GM12892 (cell line): ENCODE measurements around the gene APBA2.
A peak's percentile ranks its signal among the peaks of the same experiment; 100 is the strongest.

Experiments used
- DNase-seq: peaks from one replicate; pipeline ENCODE4 v3.0.0; 2011; ENCODE audit not compliant: insufficient read length
- FAIRE-seq: peaks from 2 replicates; lab custom pipeline; 2011; peaks lifted over from hg19 to GRCh38; lab: Jason Lieb, UNC
- POLR2A ChIP-seq: IDR thresholded peaks from 2 replicates; pipeline ENCODE4 v1.6.1; 2011; ENCODE audit warnings: low read depth, low read length, control low read depth
- POLR2AphosphoS5 ChIP-seq: IDR thresholded peaks from 2 replicates; pipeline ENCODE4 v1.6.1; 2011; ENCODE audit warnings: low read depth, low read length, control low read depth
- TAF1 ChIP-seq: IDR thresholded peaks from 2 replicates; pipeline ENCODE4 v1.6.1; 2011; ENCODE audit warnings: low read depth, mild to moderate bottlenecking, control low read depth, low read length, borderline replicate concordance

The APBA2 gene

DNA sequence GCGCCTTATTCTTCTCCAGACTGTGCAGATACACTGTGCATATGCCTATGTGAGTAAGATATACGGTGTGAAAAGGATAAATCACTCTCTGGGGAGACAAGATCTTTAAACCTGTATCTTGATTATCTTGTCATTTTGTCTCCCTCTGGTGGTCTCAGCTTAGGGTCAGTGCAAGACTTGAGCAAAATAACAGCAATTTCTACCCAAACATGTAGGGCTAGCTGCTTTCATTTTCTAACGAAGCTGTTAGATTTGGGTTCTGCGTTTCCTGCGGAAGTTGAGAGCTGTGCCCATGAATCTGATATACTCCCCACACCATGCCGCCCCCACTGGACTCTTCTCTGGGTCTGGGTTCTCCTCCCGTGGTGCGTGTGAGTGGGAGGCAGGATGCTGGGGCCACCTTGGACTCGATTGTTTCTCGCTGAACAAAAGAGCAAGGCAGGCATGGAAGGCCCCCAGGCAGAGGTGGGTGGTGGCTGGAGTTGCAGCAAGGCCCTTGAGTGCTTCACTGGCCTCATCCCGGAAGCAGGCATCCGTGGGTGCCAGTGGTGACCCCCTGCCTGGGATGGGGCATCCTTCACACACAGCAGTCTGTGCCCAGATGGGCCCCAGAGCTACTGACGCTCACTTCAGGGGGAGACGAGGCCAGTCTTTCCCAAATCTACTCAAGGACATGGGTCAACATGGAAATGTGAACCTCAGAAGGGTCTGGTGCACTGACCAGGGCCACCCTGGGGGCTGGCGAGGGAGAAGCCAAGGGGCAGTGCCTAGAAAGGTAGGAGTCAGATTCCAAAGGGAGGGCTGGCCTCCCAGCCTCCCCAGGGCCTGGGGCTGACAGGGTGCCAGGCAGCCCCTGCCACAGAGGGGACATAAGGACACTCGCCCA lies 204.2 kb downstream of the APBA2 start:
- FAIRE-seq (no peak), DNase-seq (no peak)
- TF ChIP-seq POLR2A (no peak), TAF1 (no peak), POLR2AphosphoS5 (no peak)

DNA sequence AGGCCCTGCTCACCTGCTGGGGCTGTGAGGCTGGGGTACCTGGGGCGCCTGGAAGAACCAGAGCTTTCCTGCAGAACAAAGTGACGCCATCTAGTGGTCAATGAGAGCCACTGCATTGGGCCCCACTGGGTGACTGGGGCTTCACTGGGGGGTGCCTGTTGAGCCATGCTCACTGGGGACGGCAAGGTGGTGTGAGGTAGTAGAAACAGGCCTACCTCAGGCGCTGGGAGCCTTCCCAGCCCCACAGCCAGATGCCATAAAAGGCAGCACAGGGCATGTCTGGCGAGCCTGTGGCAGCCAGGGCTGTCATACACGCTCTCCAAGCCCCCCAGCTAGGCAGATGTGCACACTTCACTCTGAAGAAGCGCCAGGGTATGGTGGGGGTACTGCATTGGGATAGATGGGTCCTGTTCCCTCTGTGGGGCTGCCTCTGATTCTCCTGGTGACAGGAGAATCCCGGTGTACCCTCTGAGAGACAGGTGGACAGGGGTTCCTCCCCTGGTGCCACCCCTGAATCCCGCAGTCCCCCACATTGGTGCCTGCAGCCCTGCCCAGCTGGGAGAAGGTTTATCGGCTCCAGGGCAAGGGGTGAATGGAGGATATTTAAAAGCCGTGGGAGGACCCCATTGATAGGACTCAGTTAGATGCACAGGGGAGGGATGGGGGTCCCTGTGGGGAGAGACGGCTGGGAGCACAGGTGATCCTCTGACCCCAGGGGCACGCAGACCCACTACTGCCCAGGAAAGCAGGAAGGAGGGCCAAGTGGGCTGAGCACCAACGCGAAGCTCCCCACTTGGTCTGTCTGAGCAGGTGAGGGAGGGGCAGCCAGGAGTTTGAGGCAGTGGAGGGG lies 205.1 kb downstream of the APBA2 start:
- FAIRE-seq (no peak), DNase-seq (peak; percentile 47)

GRCh38 chr15:29091666-29092065 lies 205.9 kb downstream of the APBA2 start:
- FAIRE-seq = no peak
- TF ChIP-seq POLR2A (no peak), POLR2AphosphoS5 (no peak), TAF1 (no peak)
- no peak for DNase-seq

More for the DNA sequence above, 205.1 kb downstream of the APBA2 start:
- TF ChIP-seq TAF1 (no peak), POLR2A (no peak), POLR2AphosphoS5 (no peak)

DNA sequence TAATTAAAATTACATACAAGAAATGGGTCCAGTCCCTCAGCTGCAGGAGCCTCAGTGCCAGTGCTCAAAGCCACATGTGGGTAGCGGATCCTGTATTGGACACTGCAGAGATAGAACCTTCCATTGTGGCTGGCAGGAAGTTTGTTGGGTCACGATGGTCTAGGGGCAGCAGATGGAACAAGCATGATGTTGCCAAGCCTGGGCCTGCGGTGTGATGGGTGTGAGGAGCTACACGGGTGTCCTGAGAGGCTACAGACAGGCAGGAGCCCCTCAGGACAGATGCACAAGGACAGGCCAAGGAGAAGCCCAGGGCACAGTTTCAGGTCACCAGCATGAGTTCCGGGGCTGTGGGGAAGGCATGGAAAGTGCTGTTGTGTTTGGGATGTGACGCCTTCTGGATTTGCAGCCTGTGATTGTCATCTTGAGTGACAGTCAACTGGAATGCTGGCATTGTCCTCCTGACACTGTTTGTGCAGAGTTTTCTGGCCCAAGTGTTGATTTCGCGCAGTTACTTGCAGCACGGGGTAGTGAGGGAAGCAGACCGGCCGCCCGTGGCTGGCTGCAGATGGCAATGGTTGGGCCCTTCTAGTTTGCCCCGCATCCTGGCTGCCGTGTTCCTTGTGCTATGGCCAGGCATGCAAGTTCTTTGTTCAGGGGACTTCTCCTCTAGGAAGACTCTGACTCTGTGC lies 206.7 kb downstream of the APBA2 start:
- DNase-seq (no peak), FAIRE-seq (no peak)
- no peak for TF ChIP-seq POLR2A
- TF ChIP-seq TAF1 = no peak
- no peak for TF ChIP-seq POLR2AphosphoS5

DNA sequence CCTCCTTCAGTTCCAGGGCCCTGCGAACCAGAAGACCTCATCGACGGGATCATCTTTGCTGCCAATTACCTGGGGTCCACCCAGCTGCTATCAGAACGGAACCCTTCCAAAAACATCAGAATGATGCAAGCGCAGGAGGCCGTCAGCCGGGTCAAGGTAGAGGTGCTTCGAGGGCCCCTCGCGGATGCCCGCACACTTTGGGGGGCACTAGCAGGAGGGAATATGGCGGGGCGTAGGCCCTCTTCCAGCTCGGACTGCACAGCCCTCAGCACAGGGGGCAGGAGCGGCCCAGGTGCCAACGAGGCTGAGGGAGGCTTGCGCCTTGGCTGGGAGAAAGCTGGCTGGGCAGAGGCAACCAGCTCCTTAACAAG lies 207.3 kb downstream of the APBA2 start:
- TF ChIP-seq POLR2A = no peak
- no peak for TF ChIP-seq TAF1
- no peak for TF ChIP-seq POLR2AphosphoS5
- no peak for DNase-seq
- no peak for FAIRE-seq

DNA sequence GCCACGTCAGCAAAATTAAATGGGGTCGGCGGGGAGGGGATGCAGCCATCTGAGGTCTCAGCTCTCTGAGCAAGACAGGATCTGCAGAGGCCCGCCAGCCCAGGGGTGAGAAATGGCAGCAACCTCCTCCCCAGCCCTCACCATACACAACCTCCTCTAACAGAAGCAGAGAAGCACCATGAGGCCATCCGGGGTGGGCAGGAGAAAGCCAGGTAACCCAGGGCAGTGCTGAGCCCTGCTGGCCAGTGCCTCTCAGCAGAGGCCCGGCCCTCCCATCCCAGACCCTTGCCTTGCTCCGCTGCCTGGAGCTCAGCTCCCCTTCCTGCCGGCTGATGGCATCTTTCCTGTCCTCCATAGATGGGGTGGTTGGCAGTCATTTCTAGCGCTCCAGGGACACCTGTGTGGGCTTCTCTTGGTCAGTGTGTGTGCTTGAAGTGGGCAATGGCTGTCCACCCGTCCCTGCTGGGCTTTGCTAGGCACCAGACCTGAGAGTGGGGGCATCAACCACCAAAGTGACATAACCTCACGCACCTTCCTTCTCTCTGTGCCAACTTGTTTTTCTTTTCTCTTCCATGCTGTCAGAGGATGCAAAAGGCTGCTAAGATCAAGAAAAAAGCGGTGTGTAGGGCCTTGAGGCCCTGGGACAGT lies 208.0 kb downstream of the APBA2 start:
- TF ChIP-seq POLR2A (no peak), POLR2AphosphoS5 (no peak), TAF1 (no peak)
- DNase-seq (no peak), FAIRE-seq (no peak)

DNA sequence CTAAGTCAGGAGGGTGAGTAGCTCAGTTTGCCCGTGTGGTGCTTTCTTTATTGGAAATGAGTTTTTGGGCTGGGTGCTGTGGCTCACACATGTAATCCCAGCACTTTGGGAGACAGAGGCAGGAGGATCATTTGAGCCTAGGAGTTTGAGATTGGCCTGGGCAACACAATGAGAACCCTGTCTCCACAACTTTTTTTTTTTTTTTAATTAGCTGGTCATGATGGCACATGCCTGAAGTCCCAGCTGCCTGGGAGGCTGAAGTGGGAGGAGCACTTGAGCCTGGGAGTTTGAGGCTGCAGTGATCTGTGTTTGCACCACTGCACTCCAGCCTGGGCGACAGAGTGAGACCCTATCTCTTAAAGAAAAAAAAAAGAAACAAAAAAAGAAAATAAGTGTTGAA lies 208.9 kb downstream of the APBA2 start:
- FAIRE-seq (no peak), DNase-seq (no peak)
- no peak for TF ChIP-seq TAF1

- TF ChIP-seq POLR2A = no peak
- TF ChIP-seq TAF1 = no peak
- TF ChIP-seq POLR2AphosphoS5 = no peak
- DNase-seq = no peak
- FAIRE-seq = no peak
Measured at GRCh38 chr15:29095746-29096145, 210.0 kb downstream of the APBA2 start.

DNA sequence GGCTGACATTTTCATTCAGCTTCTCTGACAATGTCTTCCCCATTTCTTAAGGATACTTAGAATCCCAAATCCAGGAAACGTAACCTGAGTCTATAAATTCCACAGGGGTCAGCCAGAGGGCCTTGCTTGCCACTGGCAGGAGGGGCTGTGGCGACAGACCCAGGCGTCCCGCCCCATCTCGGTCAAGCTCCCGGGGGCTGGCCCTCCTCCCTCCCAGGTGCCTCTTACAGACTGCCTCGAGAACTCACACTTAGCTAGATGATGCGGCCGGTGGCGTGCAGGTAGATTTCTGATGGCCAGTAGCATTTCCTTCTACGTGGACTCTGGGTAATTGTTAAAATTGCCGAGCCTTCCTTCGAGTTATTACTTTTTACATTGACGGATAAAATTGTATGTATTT lies 211.4 kb downstream of the APBA2 start:
- no peak for FAIRE-seq
- no peak for DNase-seq
- no peak for TF ChIP-seq POLR2AphosphoS5
- TF ChIP-seq POLR2A = no peak
- TF ChIP-seq TAF1 = no peak

- TF ChIP-seq POLR2AphosphoS5 (no peak), TAF1 (no peak), POLR2A (no peak)
- FAIRE-seq = no peak
- no peak for DNase-seq
Measured at GRCh38 chr15:29097971-29098370, 212.2 kb downstream of the APBA2 start.

DNA sequence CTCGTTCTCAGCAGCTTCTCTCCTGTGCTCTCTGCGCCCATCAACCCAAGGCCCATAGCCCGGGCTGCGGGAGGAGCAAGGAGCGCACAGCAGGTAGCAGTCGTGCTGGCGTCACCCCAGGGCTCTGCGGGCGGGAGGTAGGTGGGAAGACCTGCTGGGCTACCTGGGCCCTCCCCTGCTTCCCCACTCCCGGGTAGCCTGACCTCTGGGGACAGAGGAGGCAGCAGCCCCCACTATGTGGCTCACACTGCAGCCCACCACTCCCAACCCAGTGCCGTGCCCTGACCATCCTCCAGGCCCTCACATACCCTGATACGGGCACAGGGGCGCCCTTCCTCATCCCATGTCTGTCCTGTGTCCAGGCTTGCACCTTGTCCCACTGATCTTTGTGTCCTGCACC lies 212.9 kb downstream of the APBA2 start:
- DNase-seq = no peak
- FAIRE-seq = no peak
- TF ChIP-seq TAF1 (no peak), POLR2A (no peak), POLR2AphosphoS5 (no peak)
